OCI-LY7 (cell line): ENCODE measurements around the gene UNKL. TPM values are rescaled to one million over a fixed set of nuclear protein-coding genes. Genes with fewer than 3 reads are reported as not detected.

Experiments
- BruUV-seq: library from RNA; stranded (reverse); fragments of 400-500 nt; replicated peaks from 2 replicates; lab custom pipeline; 2021; lab: Mats Ljungman, UMichigan
- CTCF ChIA-PET: fragments of 300-600 bp; sonication (Branson Sonifier 250); formaldehyde crosslinking; loops from one replicate; lab custom pipeline; 2022; ENCODE audit warnings: antibody characterized with exemption; ENCODE audit not compliant: unreplicated experiment; lab: Charles Lee
- POLR2A ChIA-PET: fragments of 300-600 bp; sonication (Branson Sonifier 250); formaldehyde crosslinking; loops from one replicate; lab custom pipeline; 2022; ENCODE audit warnings: antibody characterized with exemption; lab: Charles Lee
- DNase-seq: peaks from one replicate; pipeline ENCODE4 v3.0.0-alpha.2; 2015; ENCODE audit warnings: low spot score
- H2AFZ ChIP-seq: fragments of 200-600 bp; sonication (generic), shearing (Covaris generic); 2 replicates; pipeline ENCODE4 v1.6.1; 2014; ENCODE audit warnings: mild to moderate bottlenecking, antibody characterized with exemption, low read length, moderate library complexity
- H3K27ac ChIP-seq: fragments of 200-600 bp; sonication (generic); 2 replicates; pipeline ENCODE4 v1.5.1; 2014; ENCODE audit warnings: mixed run types, low read depth, mild to moderate bottlenecking, moderate library complexity, low read length, inconsistent platforms; ENCODE audit not compliant: poor library complexity, severe bottlenecking
- H3K36me3 ChIP-seq: fragments of 200-600 bp; sonication (generic); 2 replicates; pipeline ENCODE4 v1.6.1; 2014; ENCODE audit warnings: mild to moderate bottlenecking, antibody characterized with exemption, low read length, moderate library complexity, mixed read lengths; ENCODE audit not compliant: insufficient read depth
- H3K4me1 ChIP-seq: fragments of 200-600 bp; sonication (generic); 2 replicates; pipeline ENCODE4 v1.5.1; 2014; ENCODE audit warnings: mild to moderate bottlenecking, low read length; ENCODE audit not compliant: insufficient read depth, poor library complexity, severe bottlenecking
- H3K4me2 ChIP-seq: fragments of 200-600 bp; sonication (generic); 2 replicates; pipeline ENCODE4 v1.6.1; 2014; ENCODE audit warnings: mild to moderate bottlenecking, low read length
- H3K4me3 ChIP-seq: fragments of 200-600 bp; sonication (generic); 2 replicates; pipeline ENCODE4 v1.5.1; 2014; ENCODE audit warnings: mild to moderate bottlenecking, low read depth, low read length; ENCODE audit not compliant: poor library complexity, severe bottlenecking
- H3K79me2 ChIP-seq: fragments of 200-600 bp; sonication (generic); 2 replicates; pipeline ENCODE4 v1.6.1; 2016; ENCODE audit warnings: low read depth, mild to moderate bottlenecking, low read length, moderate library complexity, mixed read lengths; ENCODE audit not compliant: insufficient read depth
- H3K9me2 ChIP-seq: fragments of 200-600 bp; sonication (generic); 2 replicates; pipeline ENCODE4 v1.6.1; 2016; ENCODE audit warnings: mild to moderate bottlenecking, low read length, mixed read lengths; ENCODE audit not compliant: insufficient read depth
- H3K9me3 ChIP-seq: fragments of 200-600 bp; sonication (generic); 2 replicates; pipeline ENCODE4 v1.6.1; 2014; ENCODE audit warnings: mild to moderate bottlenecking, mixed run types, low read length, mixed read lengths
- H4K20me1 ChIP-seq: fragments of 200-600 bp; sonication (generic); 2 replicates; pipeline ENCODE4 v1.6.1; 2014; ENCODE audit warnings: mild to moderate bottlenecking, antibody characterized with exemption, low read length, moderate library complexity, mixed read lengths; ENCODE audit not compliant: insufficient read depth
- EZH2phosphoT487 ChIP-seq: fragments of 200-600 bp; sonication (generic); IDR thresholded peaks from 2 replicates; pipeline ENCODE4 v1.6.1; 2018; ENCODE audit warnings: low read depth, borderline replicate concordance, mild to moderate bottlenecking, mixed run types, antibody characterized with exemption, low read length, moderate library complexity, mixed read lengths
- intact Hi-C: fragments of 100-400 bp; cut with micrococcal nuclease; formaldehyde crosslinking; loops from one replicate; pipeline ENCODE4 v1.10.0; 2022; ENCODE audit not compliant: unreplicated experiment
- total RNA-seq, 2 experiments: library from RNA; depleted of rRNA in 1 of 2; stranded (reverse); fragments of >200 nt in 1 of 2; shearing (Covaris generic) in 1 of 2; gene quantifications; 2 replicates each; pipeline ENCODE4 v1.2.3, GENCODE V29; 2014 to 2022
- TF ChIP-seq, protein P1 (sequence below): fragments of 200-600 bp; sonication (generic); conservative IDR thresholded peaks from 2 replicates; pipeline ENCODE4 v1.5.1; 2014; ENCODE audit warnings: mild to moderate bottlenecking, antibody characterized with exemption, low read length, moderate library complexity, mixed read lengths

The UNKL gene
- total RNA-seq, 2 experiments from 2014 or later: 31.0 to 33.7 TPM

- H3K4me3 ChIP-seq: no peak overlapping the region
- DNase-seq: no peak
- peaks cover 17% of the 10 kb centered on the region; the same call in 1 of the 2 replicates for H3K36me3 ChIP-seq
- H3K27ac ChIP-seq: no peak overlapping the region
- H2AFZ ChIP-seq: no peak overlapping the region
- no peaks in the 10 kb centered on the region for H3K9me2 ChIP-seq
- CTCF ChIA-PET: no interaction called here
- no TSS peak for BruUV-seq
- peaks cover 8% of the 10 kb centered on the region for H4K20me1 ChIP-seq
- peaks cover 34% of the 10 kb centered on the region for H3K4me1 ChIP-seq
- H3K4me2 ChIP-seq: 0 out of 2 replicates have a peak overlapping the region, but pooled peaks have one; percentile 1
- intact Hi-C loops: loop anchor here (10.0 kb wide), 1 partner anchor 112 kb away; the partner anchor contains the start of gene UBE2I
- TF ChIP-seq, protein P1, sequence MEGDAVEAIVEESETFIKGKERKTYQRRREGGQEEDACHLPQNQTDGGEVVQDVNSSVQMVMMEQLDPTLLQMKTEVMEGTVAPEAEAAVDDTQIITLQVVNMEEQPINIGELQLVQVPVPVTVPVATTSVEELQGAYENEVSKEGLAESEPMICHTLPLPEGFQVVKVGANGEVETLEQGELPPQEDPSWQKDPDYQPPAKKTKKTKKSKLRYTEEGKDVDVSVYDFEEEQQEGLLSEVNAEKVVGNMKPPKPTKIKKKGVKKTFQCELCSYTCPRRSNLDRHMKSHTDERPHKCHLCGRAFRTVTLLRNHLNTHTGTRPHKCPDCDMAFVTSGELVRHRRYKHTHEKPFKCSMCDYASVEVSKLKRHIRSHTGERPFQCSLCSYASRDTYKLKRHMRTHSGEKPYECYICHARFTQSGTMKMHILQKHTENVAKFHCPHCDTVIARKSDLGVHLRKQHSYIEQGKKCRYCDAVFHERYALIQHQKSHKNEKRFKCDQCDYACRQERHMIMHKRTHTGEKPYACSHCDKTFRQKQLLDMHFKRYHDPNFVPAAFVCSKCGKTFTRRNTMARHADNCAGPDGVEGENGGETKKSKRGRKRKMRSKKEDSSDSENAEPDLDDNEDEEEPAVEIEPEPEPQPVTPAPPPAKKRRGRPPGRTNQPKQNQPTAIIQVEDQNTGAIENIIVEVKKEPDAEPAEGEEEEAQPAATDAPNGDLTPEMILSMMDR: no peak
- no peak for TF ChIP-seq EZH2phosphoT487
- H3K9me3 ChIP-seq: no peaks in the 10 kb centered on the region
- POLR2A ChIA-PET: interaction anchor here (0.7 kb wide), 1 partner anchor 837 kb away, joined by 5 read pairs; no protein-coding TSS in a partner anchor
- H3K79me2 ChIP-seq: peaks cover 32% of the 10 kb centered on the region
Observed at GRCh38 chr16:1416521-1416941, 2.0 kb upstream of the UNKL start.

- no TSS peak for BruUV-seq
- H3K36me3 ChIP-seq: peaks cover 14% of the 10 kb centered on the region; the same call in 1 of the 2 replicates
- H3K79me2 ChIP-seq: peaks cover 15% of the 10 kb centered on the region
- intact Hi-C loops: loop anchor here (5.0 to 10.0 kb wide), 2 partner anchors 52 to 109 kb away; partner anchors contain the start of gene UBE2I
- ChIA-PET POLR2A (no interaction called here), CTCF (no interaction called here)
- no peaks in the 10 kb centered on the region for H3K9me3 ChIP-seq
- peak; percentile 81 for DNase-seq
- peak overlapping the region; percentile 45 for H3K27ac ChIP-seq
- H3K4me1 ChIP-seq: peaks cover 24% of the 10 kb centered on the region
- no peaks in the 10 kb centered on the region for H3K9me2 ChIP-seq
- H4K20me1 ChIP-seq: no peaks in the 10 kb centered on the region
- TF ChIP-seq EZH2phosphoT487: no peak
- TF ChIP-seq, protein P1: peak; percentile 86
- H3K4me3 ChIP-seq: peak overlapping the region; percentile 89
- peak overlapping the region; percentile 60 for H2AFZ ChIP-seq
- H3K4me2 ChIP-seq: peak overlapping the region; percentile 72
Observed at GRCh38 chr16:1413684-1414531, 596 bp downstream of the UNKL start.
